Left renal pelvis (tissue), 4 donors: ENCODE data around the gene BIRC3. TPM values are rescaled to one million over a fixed set of nuclear protein-coding genes. Genes with fewer than 3 reads are reported as not detected.
"Not testable (repeated sequence)": the region's sequence is repeated elsewhere in the genome, so short reads cannot be mapped to it uniquely, and the experiment has no call there.

Experiments
- DNase-seq, 4 donors: peaks; one replicate each; pipeline ENCODE4 v3.0.0-alpha.2; 2013; ENCODE audit warnings: low read depth in 4 of 4, low spot score in 3 of 4
- polyA plus RNA-seq, 4 donors: library from polyadenylated mRNA; unstranded; fragments of 120-200 nt; gene quantifications; one replicate each; pipeline ENCODE4 v1.2.1, GENCODE V29; 2013; ENCODE audit not compliant: insufficient read length in 4 of 4

Gene BIRC3
- polyA plus RNA-seq, 4 donors = 1.1 to 1.7 (median 1.4) TPM

GRCh38 chr11:102293873-102294601 is 23.2 kb upstream of the BIRC3 start:
- no peak for DNase-seq

- no peak for DNase-seq
These were observed 22.2 kb upstream of the BIRC3 start for GRCh38 chr11:102295045-102295444.

- not testable (repeated sequence) for DNase-seq
These were observed 20.5 kb upstream of the BIRC3 start for GRCh38 chr11:102296757-102297156.

GRCh38 chr11:102300837-102301236 is 16.4 kb upstream of the BIRC3 start:
- not testable (repeated sequence) for DNase-seq

- no peak for DNase-seq
These were observed 15.0 kb upstream of the BIRC3 start for GRCh38 chr11:102302241-102302640.

GRCh38 chr11:102304686-102305085 is 12.6 kb upstream of the BIRC3 start:
- DNase-seq = no peak

GRCh38 chr11:102305352-102306047 is 11.8 kb upstream of the BIRC3 start:
- no peak for DNase-seq

- no peak for DNase-seq
These were observed 11.2 kb upstream of the BIRC3 start for GRCh38 chr11:102306048-102306597.

GRCh38 chr11:102306817-102307726 is 10.2 kb upstream of the BIRC3 start:
- no peak for DNase-seq

- DNase-seq = no peak
These were observed 9.6 kb upstream of the BIRC3 start for GRCh38 chr11:102307727-102308038.

- no peak for DNase-seq
These were observed 7.4 kb upstream of the BIRC3 start for GRCh38 chr11:102309621-102310541.

- no peak for DNase-seq
These were observed 4.6 kb upstream of the BIRC3 start for GRCh38 chr11:102312667-102313066.

- no peak for DNase-seq
These were observed 3.9 kb upstream of the BIRC3 start for GRCh38 chr11:102313238-102313940.

- DNase-seq = no peak
These were observed 2.5 kb upstream of the BIRC3 start for GRCh38 chr11:102314784-102315183.

GRCh38 chr11:102316346-102316904 is 859 bp upstream of the BIRC3 start:
- DNase-seq = no peak

GRCh38 chr11:102317768-102318103 is 452 bp downstream of the BIRC3 start:
- DNase-seq = no peak

GRCh38 chr11:102318469-102318868 is 1.2 kb downstream of the BIRC3 start:
- no peak for DNase-seq

GRCh38 chr11:102319544-102319943 is 2.3 kb downstream of the BIRC3 start:
- DNase-seq = no peak

GRCh38 chr11:102320188-102320587 is 2.9 kb downstream of the BIRC3 start:
- DNase-seq = no peak
